Esophagus muscularis mucosa (tissue), 4 donors: ENCODE data around the gene GSG1L2. TPM values are rescaled to one million over a fixed set of nuclear protein-coding genes. Genes with fewer than 3 reads are reported as not detected.

ENCODE experiments used
- DNase-seq: peaks from one replicate; pipeline ENCODE4 v3.0.0-alpha.2; 2017; ENCODE audit errors: extremely low spot score
- H3K27ac ChIP-seq, 4 donors: fragments of 200-600 bp; sonication (generic); replicated peaks in 1 of 4; 1 replicate in 3 of 4; 2 replicates in 1 of 4; pipeline ENCODE4 v1.5.1; 2016 to 2019; ENCODE audit warnings: mild to moderate bottlenecking in 1 of 4
- H3K27me3 ChIP-seq, 4 donors: fragments of 200-600 bp; sonication (generic); one replicate each; pipeline versions ENCODE4 v1.5.1 to v1.6.0; 2016 to 2019
- H3K36me3 ChIP-seq, 4 donors: fragments of 200-600 bp; sonication (generic); one replicate each; pipeline ENCODE4 v1.5.1; 2016 to 2019
- H3K4me1 ChIP-seq, 4 donors: fragments of 200-600 bp; sonication (generic); one replicate each; pipeline ENCODE4 v1.5.1; 2016 to 2019
- H3K4me3 ChIP-seq, 4 donors: fragments of 200-600 bp; sonication (generic); 1 replicate in 2 of 4; 2 replicates in 2 of 4; pipeline ENCODE4 v1.5.1; 2016 to 2019; ENCODE audit warnings: mild to moderate bottlenecking in 4 of 4, moderate library complexity in 1 of 4
- H3K9me3 ChIP-seq, 4 donors: fragments of 200-600 bp; sonication (generic); 1 replicate in 3 of 4; 2 replicates in 1 of 4; pipeline ENCODE4 v1.5.1; 2016 to 2019
- EP300 ChIP-seq: sonication (generic); formaldehyde crosslinking; IDR thresholded peaks from one replicate; pipeline ENCODE4 v1.6.1; 2017; ENCODE audit warnings: antibody characterized with exemption
- POLR2A ChIP-seq: fragments of 450-650 bp; IDR thresholded peaks from one replicate; pipeline ENCODE4 v1.6.1; 2017; ENCODE audit warnings: antibody characterized with exemption, moderate library complexity, mild to moderate bottlenecking, low read depth
- POLR2AphosphoS5 ChIP-seq, 2 donors: sonication (generic); formaldehyde crosslinking; IDR thresholded peaks; one replicate each; pipeline ENCODE4 v1.6.1; 2017; ENCODE audit warnings: antibody characterized with exemption in 2 of 2
- WGBS: methylation state at CpG from one replicate; pipeline ENCODE4 v1.1.5; 2018; 5-methylcytosine and 5-hydroxymethylcytosine counted together
- intact Hi-C: fragments of 100-400 bp; cut with DNase I; formaldehyde crosslinking; loops from one replicate; pipeline ENCODE4 v1.15.1; 2023
- total RNA-seq, 4 donors: library from RNA; depleted of rRNA; stranded (reverse); fragments of >200 nt; gene quantifications; one replicate each; pipeline versions ENCODE4 v1.1.0 to v1.2.1, GENCODE V29; 2016
- TF ChIP-seq, protein P1 (sequence below), 3 experiments: fragments of 200-600 bp in 2 of 3; fragments of 450-650 bp in 1 of 3; sonication (generic) in 2 of 3; IDR thresholded peaks; one replicate each; pipeline ENCODE4 v1.5.1; 2017 to 2019; ENCODE audit warnings: antibody characterized with exemption in 3 of 3, mild to moderate bottlenecking in 2 of 3, moderate library complexity in 1 of 3

GSG1L2 gene
- total RNA-seq, 4 donors from 2014 or later = not detected

DNA sequence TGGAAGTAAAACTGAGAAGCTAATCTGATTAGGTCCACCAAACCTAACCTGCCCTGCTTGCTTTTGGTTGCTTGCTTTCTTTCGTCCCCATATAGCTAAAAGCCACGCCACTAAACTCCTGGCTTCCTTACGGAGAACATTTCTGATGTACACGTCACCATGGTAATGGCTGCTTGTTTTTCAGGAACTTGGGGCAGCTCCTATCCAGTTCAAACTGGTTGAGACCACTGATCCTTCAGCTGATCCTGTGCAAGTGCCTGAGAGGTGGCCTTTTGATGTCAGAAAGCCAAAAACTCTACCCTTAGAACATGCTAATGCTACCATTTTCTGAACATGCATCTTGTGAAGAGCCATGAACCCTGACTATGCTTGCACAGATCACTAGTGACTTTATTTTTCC is 16.1 kb downstream of the GSG1L2 start:
- H3K27ac ChIP-seq = no peak overlapping the region
- no peak overlapping the region for H3K4me3 ChIP-seq
- peaks cover 0 to 3% (median 0%) of the 10 kb centered on the region in 4 donors for H3K4me1 ChIP-seq
- intact Hi-C loops = no loop called here
- WGBS = 45% methylated on average over 4 of the region's 4 CpGs
- no peaks in the 10 kb centered on the region for H3K27me3 ChIP-seq
- TF ChIP-seq EP300 = no peak
- no peak for TF ChIP-seq POLR2A
- TF ChIP-seq, protein P1, sequence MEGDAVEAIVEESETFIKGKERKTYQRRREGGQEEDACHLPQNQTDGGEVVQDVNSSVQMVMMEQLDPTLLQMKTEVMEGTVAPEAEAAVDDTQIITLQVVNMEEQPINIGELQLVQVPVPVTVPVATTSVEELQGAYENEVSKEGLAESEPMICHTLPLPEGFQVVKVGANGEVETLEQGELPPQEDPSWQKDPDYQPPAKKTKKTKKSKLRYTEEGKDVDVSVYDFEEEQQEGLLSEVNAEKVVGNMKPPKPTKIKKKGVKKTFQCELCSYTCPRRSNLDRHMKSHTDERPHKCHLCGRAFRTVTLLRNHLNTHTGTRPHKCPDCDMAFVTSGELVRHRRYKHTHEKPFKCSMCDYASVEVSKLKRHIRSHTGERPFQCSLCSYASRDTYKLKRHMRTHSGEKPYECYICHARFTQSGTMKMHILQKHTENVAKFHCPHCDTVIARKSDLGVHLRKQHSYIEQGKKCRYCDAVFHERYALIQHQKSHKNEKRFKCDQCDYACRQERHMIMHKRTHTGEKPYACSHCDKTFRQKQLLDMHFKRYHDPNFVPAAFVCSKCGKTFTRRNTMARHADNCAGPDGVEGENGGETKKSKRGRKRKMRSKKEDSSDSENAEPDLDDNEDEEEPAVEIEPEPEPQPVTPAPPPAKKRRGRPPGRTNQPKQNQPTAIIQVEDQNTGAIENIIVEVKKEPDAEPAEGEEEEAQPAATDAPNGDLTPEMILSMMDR (IDR thresholded peaks at IDR 0.05) = no peak
- TF ChIP-seq POLR2AphosphoS5 (IDR thresholded peaks at IDR 0.05) = no peak
- peaks cover 0 to 15% (median 7%) of the 10 kb centered on the region in 4 donors for H3K9me3 ChIP-seq
- H3K36me3 ChIP-seq = no peaks in the 10 kb centered on the region
- DNase-seq = no peak

DNA sequence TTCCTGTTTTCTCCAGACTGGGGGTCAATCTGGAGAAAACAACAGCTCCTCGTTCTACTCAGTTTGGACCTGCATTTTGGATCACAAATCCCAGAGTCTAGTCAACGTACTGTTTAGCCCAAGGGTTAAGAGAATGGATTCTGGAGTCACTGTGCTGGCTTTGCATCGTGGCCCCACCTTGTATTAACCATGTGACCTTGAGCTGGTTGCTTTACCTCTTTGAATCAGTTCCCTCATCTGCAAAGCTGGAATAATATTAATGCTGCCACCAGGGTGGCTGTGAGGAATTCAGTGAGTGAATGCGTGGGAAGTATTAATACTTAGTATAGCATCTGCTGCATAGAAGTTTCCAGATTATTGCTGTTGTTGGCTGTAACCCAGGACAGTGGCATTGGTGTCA is 19.2 kb downstream of the GSG1L2 start:
- no peak overlapping the region for H3K4me3 ChIP-seq
- H3K27ac ChIP-seq = no peak overlapping the region
- intact Hi-C loops = no loop called here
- no peaks in the 10 kb centered on the region for H3K27me3 ChIP-seq
- peaks cover 0 to 15% (median 7%) of the 10 kb centered on the region in 4 donors for H3K9me3 ChIP-seq
- no peak for DNase-seq
- TF ChIP-seq, protein P1 (IDR thresholded peaks at IDR 0.05) = no peak
- TF ChIP-seq POLR2A (no peak), EP300 (no peak), POLR2AphosphoS5 (IDR thresholded peaks at IDR 0.05) (no peak)
- H3K4me1 ChIP-seq = no peaks in the 10 kb centered on the region
- 64% methylated on average over 4 of the region's 4 CpGs for WGBS
- no peaks in the 10 kb centered on the region for H3K36me3 ChIP-seq

DNA sequence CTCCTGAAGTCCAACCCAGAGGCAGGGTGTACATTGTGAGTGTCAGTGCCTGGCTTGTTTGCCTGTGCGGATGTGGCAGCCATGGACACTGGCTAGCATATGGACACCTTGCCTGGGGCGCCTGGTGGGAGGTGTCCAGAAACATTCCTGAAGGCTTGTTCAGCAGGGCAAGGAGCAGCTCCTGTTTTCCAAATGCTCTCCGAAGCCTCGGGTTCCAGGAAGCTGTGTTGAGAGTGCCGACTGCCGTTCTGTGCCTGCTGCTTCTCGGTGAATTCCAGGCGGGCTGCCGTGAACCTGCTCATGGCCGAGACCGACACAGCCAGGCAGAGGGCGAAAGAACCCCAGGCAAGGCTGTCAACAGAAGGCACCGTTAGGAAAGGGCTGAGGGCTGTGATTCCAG is 19.6 kb downstream of the GSG1L2 start:
- no peak overlapping the region for H3K27ac ChIP-seq

DNA sequence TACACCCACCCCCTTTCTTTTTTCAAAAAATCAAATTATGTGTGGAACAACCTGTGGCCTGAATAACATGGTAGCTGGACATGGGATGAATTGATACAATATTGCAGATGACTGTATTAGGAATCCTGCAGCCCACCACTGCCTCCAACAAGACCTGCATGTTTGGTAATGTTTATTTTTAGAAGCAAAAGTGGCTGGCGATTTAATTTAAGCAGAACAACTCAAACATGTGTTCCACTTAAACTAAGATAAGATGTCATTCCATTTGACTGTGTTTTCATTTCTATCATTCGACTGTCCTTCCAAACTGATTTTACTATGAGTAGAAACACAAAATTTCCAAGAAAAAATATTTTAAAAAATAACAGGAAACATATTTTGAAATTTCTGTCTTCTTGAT is 20.4 kb downstream of the GSG1L2 start:
- no peak for TF ChIP-seq EP300
- Histone ChIP-seq H3K9me3 (peaks cover 0 to 15% (median 7%) of the 10 kb centered on the region in 4 donors), H3K4me3 (no peak overlapping the region), H3K4me1 (no peaks in the 10 kb centered on the region), H3K36me3 (no peaks in the 10 kb centered on the region), H3K27ac (no peak overlapping the region), H3K27me3 (no peaks in the 10 kb centered on the region)
- intact Hi-C loops = no loop called here
- DNase-seq = no peak
- WGBS = 42% methylated on average over 2 of the region's 2 CpGs

More for the DNA sequence above, 19.6 kb downstream of the GSG1L2 start:
- H3K4me1 ChIP-seq = no peaks in the 10 kb centered on the region
- H3K9me3 ChIP-seq = peaks cover 0 to 15% (median 7%) of the 10 kb centered on the region in 4 donors
- no peak overlapping the region for H3K4me3 ChIP-seq
- TF ChIP-seq POLR2AphosphoS5 (IDR thresholded peaks at IDR 0.05) (no peak), POLR2A (no peak), EP300 (no peak)
- TF ChIP-seq, protein P1 (IDR thresholded peaks at IDR 0.05) = no peak
- WGBS = 88% methylated on average over 4 of the region's 13 CpGs
- no peak for DNase-seq
- intact Hi-C loops = no loop called here
- no peaks in the 10 kb centered on the region for H3K27me3 ChIP-seq
- no peaks in the 10 kb centered on the region for H3K36me3 ChIP-seq

DNA sequence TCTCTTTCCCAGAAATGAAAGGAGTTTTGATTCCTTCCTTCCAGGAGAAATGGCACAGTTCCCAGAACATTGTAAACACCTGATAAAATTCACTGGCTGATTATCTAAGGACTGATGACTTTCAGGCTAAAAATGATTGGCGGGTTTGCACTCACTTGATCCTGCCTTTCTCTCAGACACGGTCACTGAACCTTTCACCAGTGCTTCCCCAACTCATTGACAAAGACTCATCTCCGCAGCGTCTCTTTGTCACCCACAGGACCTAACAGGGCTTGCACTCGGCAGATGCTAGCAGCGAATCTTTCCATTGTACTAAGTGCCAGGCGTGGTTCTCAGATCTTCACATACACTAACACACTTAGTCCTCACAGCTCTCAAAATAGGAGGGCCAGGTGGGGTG is 23.2 kb downstream of the GSG1L2 start:
- intact Hi-C loops = no loop called here
- DNase-seq = no peak
- Histone ChIP-seq H3K9me3 (no peaks in the 10 kb centered on the region), H3K4me1 (no peaks in the 10 kb centered on the region), H3K27me3 (no peaks in the 10 kb centered on the region), H3K27ac (no peak overlapping the region), H3K4me3 (no peak overlapping the region), H3K36me3 (no peaks in the 10 kb centered on the region)
- 89% methylated on average over 7 of the region's 7 CpGs for WGBS
- no peak for TF ChIP-seq EP300
- TF ChIP-seq POLR2A = no peak
- no peak for TF ChIP-seq POLR2AphosphoS5 (IDR thresholded peaks at IDR 0.05)
- TF ChIP-seq, protein P1 (IDR thresholded peaks at IDR 0.05) = no peak
